Panc1 (cell line): ENCODE measurements around the gene MAEA. TPM values are rescaled to one million over a fixed set of nuclear protein-coding genes. Genes with fewer than 3 reads are reported as not detected.

Experiments used
- ATAC-seq: fragments of 200-7000 bp; cut with Tn5 transposase; 2 replicates; pipeline ENCODE4 v1.9.1; 2020; ENCODE audit warnings: mild to moderate bottlenecking, moderate library complexity
- BruUV-seq: library from RNA; stranded (reverse); fragments of 400-500 nt; replicated peaks from 2 replicates; lab custom pipeline; 2021; lab: Mats Ljungman, UMichigan
- CTCF ChIA-PET: fragments of 300-600 bp; sonication (Branson Sonifier 250); formaldehyde crosslinking; loops from one replicate; lab custom pipeline; 2022; ENCODE audit warnings: antibody characterized with exemption; lab: Charles Lee
- POLR2A ChIA-PET: fragments of 300-600 bp; sonication (Branson Sonifier 250); formaldehyde crosslinking; loops from one replicate; lab custom pipeline; 2022; ENCODE audit warnings: antibody characterized with exemption; lab: Charles Lee
- DNase-seq: peaks from one replicate; pipeline ENCODE4 v3.0.0-alpha.2; 2010; ENCODE audit warnings: low read depth, low spot score
- H3K27ac ChIP-seq: 2 replicates; pipeline ENCODE4 v1.5.1; 2011; ENCODE audit warnings: mild to moderate bottlenecking, low read length, inconsistent platforms
- H3K27me3 ChIP-seq: fragments of 200-500 bp; sonication (Bioruptor generic); 2 replicates; pipeline ENCODE4 v1.6.0; 2014; ENCODE audit warnings: low read length, inconsistent platforms; ENCODE audit not compliant: control insufficient read depth, insufficient read depth
- H3K36me3 ChIP-seq: fragments of 200-500 bp; sonication (Bioruptor generic); 2 replicates; pipeline ENCODE4 v1.5.1; 2014; ENCODE audit warnings: inconsistent platforms, mild to moderate bottlenecking, low read length, moderate library complexity; ENCODE audit not compliant: control insufficient read depth, insufficient read depth
- H3K4me1 ChIP-seq: 2 replicates; pipeline ENCODE4 v1.5.1; 2011; ENCODE audit warnings: inconsistent platforms, mild to moderate bottlenecking, low read length, moderate library complexity; ENCODE audit not compliant: control insufficient read depth, insufficient read depth
- H3K4me3 ChIP-seq, 2 experiments: 2 replicates each; pipeline ENCODE4 v1.5.1; 2011 to 2012; ENCODE audit warnings: low read depth in 2 of 2, low read length in 2 of 2, mild to moderate bottlenecking in 2 of 2, inconsistent platforms in 1 of 2, moderate library complexity in 1 of 2
- H3K9me3 ChIP-seq: fragments of 200-500 bp; sonication (Bioruptor generic); 2 replicates; pipeline ENCODE4 v1.5.1; 2014; ENCODE audit warnings: low read depth, mild to moderate bottlenecking, inconsistent platforms, low read length, moderate library complexity; ENCODE audit not compliant: control insufficient read depth, insufficient read depth
- POLR2AphosphoS5 ChIP-seq: IDR thresholded peaks from 2 replicates; pipeline ENCODE4 v1.6.1; 2012; ENCODE audit warnings: mild to moderate bottlenecking, low read depth, low read length, moderate library complexity
- SIN3A ChIP-seq: IDR thresholded peaks from 2 replicates; pipeline ENCODE4 v1.6.1; 2012; ENCODE audit warnings: low read depth, mild to moderate bottlenecking, low read length, moderate library complexity, borderline replicate concordance; ENCODE audit not compliant: insufficient read depth
- TCF7L2 ChIP-seq: IDR thresholded peaks from 2 replicates; pipeline ENCODE4 v1.6.1; 2011; ENCODE audit warnings: mild to moderate bottlenecking, low read depth, low read length, inconsistent platforms
- in situ Hi-C: cut with HindIII; loops from 2 replicates; pipeline ENCODE4 v1.10.0; 2016; ENCODE audit warnings: low sequenced_read_pairs, low pct_unique_long_range_greater_than_20kb
- intact Hi-C: fragments of 100-400 bp; cut with micrococcal nuclease; formaldehyde crosslinking; loops from one replicate; pipeline ENCODE4 v1.10.0; 2022; ENCODE audit not compliant: unreplicated experiment
- total RNA-seq: library from RNA; stranded (reverse); gene quantifications from one replicate; pipeline ENCODE4 v1.2.1, GENCODE V29; 2021; ENCODE audit not compliant: unreplicated experiment
- TF ChIP-seq, protein P1 (sequence below): fragments of 450-650 bp; IDR thresholded peaks from 2 replicates; pipeline ENCODE4 v1.5.1; 2017; ENCODE audit warnings: mild to moderate bottlenecking
- TF ChIP-seq, protein P2 (sequence below), 2 experiments: IDR thresholded peaks; 2 replicates each; pipeline ENCODE4 v1.6.1; 2011 to 2012; ENCODE audit warnings: low read depth in 2 of 2, control low read depth in 1 of 2, low read length in 1 of 2, mild to moderate bottlenecking in 1 of 2, moderate library complexity in 1 of 2; ENCODE audit not compliant: insufficient read depth in 1 of 2

MAEA gene
- total RNA-seq, 1 experiment from 2014 or later = 62.3 TPM

DNA sequence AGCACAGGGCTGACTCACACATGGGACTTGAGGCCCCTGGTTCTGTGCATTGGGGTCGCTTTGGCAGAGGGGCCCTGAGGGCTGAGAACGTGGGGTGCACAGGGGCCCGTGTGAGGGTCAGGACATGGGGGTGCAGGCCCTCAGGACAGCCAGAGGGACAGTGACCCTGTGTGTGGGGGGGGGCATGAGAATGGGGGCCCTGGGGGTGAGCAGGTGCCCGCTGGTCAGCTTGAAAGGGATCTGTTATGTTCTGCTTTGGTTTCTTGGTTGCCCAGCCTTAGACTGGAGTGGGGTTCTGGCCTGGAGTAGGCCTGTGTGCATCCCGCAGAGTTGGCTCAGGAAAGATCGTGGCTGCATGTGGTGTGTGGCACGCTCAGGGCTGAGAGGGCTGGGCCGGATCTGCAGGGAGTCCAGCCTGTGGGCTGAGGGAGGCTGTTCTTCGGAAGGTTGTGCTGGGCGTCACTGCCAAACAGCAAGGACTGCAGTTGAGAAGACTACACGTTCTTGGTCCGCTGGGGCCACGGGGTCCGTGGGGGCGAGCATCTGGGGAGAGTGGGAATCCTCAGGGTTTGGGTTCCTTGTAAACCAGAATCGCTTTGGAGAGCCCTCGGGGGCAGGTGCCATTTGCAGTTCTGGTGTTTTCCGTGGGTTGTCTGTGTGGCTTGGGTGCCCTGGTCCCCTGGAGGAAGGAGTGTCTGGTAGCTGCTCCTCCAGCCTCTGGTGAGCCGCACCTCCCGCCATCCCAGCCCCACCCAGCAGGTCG, 42.1 kb downstream of the MAEA start:
- no peak overlapping the region for H3K27ac ChIP-seq
- ChIA-PET CTCF (no interaction called here), POLR2A (no interaction called here)
- no peak overlapping the region for H3K4me3 ChIP-seq
- TF ChIP-seq SIN3A = no peak
- TF ChIP-seq, protein P1, sequence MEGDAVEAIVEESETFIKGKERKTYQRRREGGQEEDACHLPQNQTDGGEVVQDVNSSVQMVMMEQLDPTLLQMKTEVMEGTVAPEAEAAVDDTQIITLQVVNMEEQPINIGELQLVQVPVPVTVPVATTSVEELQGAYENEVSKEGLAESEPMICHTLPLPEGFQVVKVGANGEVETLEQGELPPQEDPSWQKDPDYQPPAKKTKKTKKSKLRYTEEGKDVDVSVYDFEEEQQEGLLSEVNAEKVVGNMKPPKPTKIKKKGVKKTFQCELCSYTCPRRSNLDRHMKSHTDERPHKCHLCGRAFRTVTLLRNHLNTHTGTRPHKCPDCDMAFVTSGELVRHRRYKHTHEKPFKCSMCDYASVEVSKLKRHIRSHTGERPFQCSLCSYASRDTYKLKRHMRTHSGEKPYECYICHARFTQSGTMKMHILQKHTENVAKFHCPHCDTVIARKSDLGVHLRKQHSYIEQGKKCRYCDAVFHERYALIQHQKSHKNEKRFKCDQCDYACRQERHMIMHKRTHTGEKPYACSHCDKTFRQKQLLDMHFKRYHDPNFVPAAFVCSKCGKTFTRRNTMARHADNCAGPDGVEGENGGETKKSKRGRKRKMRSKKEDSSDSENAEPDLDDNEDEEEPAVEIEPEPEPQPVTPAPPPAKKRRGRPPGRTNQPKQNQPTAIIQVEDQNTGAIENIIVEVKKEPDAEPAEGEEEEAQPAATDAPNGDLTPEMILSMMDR = no peak
- TF ChIP-seq, protein P2, sequence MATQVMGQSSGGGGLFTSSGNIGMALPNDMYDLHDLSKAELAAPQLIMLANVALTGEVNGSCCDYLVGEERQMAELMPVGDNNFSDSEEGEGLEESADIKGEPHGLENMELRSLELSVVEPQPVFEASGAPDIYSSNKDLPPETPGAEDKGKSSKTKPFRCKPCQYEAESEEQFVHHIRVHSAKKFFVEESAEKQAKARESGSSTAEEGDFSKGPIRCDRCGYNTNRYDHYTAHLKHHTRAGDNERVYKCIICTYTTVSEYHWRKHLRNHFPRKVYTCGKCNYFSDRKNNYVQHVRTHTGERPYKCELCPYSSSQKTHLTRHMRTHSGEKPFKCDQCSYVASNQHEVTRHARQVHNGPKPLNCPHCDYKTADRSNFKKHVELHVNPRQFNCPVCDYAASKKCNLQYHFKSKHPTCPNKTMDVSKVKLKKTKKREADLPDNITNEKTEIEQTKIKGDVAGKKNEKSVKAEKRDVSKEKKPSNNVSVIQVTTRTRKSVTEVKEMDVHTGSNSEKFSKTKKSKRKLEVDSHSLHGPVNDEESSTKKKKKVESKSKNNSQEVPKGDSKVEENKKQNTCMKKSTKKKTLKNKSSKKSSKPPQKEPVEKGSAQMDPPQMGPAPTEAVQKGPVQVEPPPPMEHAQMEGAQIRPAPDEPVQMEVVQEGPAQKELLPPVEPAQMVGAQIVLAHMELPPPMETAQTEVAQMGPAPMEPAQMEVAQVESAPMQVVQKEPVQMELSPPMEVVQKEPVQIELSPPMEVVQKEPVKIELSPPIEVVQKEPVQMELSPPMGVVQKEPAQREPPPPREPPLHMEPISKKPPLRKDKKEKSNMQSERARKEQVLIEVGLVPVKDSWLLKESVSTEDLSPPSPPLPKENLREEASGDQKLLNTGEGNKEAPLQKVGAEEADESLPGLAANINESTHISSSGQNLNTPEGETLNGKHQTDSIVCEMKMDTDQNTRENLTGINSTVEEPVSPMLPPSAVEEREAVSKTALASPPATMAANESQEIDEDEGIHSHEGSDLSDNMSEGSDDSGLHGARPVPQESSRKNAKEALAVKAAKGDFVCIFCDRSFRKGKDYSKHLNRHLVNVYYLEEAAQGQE (IDR thresholded peaks at IDR 0.05; ENCODE audit: insufficient read depth in 1 of 2, low read depth in 2 of 2, low read length in 1 of 2) = no peak
- no peak for TF ChIP-seq POLR2AphosphoS5
- TF ChIP-seq TCF7L2 = no peak
- no peaks in the 10 kb centered on the region for H3K4me1 ChIP-seq
- in situ Hi-C loops (no loop called here), intact Hi-C loops (no loop called here)
- BruUV-seq = no TSS peak
- no peak for DNase-seq
- no peaks in the 10 kb centered on the region for H3K36me3 ChIP-seq
- H3K9me3 ChIP-seq = no peaks in the 10 kb centered on the region
- no peaks in the 10 kb centered on the region for H3K27me3 ChIP-seq
- ATAC-seq = no peak

DNA sequence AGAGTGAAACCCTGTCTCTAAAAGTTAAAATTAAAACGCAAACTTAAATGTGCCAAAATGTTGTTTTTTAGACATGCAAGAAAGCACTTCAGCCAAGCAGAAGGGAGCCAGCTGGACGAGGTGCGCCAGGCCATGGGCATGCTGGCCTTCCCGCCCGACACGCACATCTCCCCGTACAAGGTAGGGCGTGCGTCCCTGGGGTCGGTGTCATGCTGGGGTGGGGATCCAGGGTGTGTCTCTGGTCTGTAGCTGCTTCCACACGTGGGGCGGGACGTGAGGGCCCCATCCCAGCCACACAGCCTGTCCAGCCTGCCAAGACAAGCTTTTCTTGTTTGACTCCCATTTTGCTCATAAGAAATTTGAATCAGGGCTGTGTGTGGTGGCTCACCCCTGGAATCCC, 43.0 kb downstream of the MAEA start:
- Histone ChIP-seq H3K27me3 (no peaks in the 10 kb centered on the region), H3K4me1 (no peaks in the 10 kb centered on the region), H3K4me3 (no peak overlapping the region), H3K9me3 (no peaks in the 10 kb centered on the region), H3K27ac (no peak overlapping the region), H3K36me3 (no peaks in the 10 kb centered on the region)
- DNase-seq (no peak), ATAC-seq (no peak)
- no TSS peak for BruUV-seq
- ChIA-PET CTCF (no interaction called here), POLR2A (interaction anchor here (0.6 kb wide), 1 partner anchor 38 kb away, joined by 6 read pairs; no protein-coding TSS in a partner anchor)
- intact Hi-C loops = no loop called here
- in situ Hi-C loops = no loop called here
- TF ChIP-seq TCF7L2 (no peak), SIN3A (no peak), POLR2AphosphoS5 (no peak)
- TF ChIP-seq, protein P1 = no peak
- TF ChIP-seq, protein P2 (IDR thresholded peaks at IDR 0.05; ENCODE audit: insufficient read depth in 1 of 2, low read depth in 2 of 2, low read length in 1 of 2) = no peak
